Ectodermal cell (in vitro differentiated cells): ENCODE results near the gene LARP1B.
"Not testable (repeated sequence)": the region's sequence is repeated elsewhere in the genome, so short reads cannot be mapped to it uniquely, and the experiment has no call there.

ENCODE experiments used
- H3K27ac ChIP-seq: 2 replicates; pipeline ENCODE4 v1.7.0; 2013; ENCODE audit warnings: mild to moderate bottlenecking, low read depth, low read length; ENCODE audit not compliant: insufficient read depth, poor library complexity, severe bottlenecking
- H3K27me3 ChIP-seq: 2 replicates; pipeline ENCODE4 v1.7.0; 2013; ENCODE audit warnings: mild to moderate bottlenecking, low read length; ENCODE audit not compliant: insufficient read depth, control insufficient read depth, poor library complexity, severe bottlenecking
- H3K36me3 ChIP-seq: one replicate; pipeline ENCODE4 v1.7.0; 2013; ENCODE audit warnings: low read length; ENCODE audit not compliant: control insufficient read depth, insufficient read depth
- H3K4me1 ChIP-seq: one replicate; pipeline ENCODE4 v1.7.0; 2013; ENCODE audit warnings: low read length; ENCODE audit not compliant: control insufficient read depth, insufficient read depth
- H3K4me3 ChIP-seq: 2 replicates; pipeline ENCODE4 v1.7.0; 2013; ENCODE audit warnings: low read depth, low read length, control low read depth; ENCODE audit not compliant: insufficient read depth
- H3K9me3 ChIP-seq: 2 replicates; pipeline ENCODE4 v1.7.0; 2013; ENCODE audit warnings: mild to moderate bottlenecking, low read length, moderate library complexity; ENCODE audit not compliant: control insufficient read depth
- WGBS, 2 experiments: methylation state at CpG; one replicate each; pipeline ENCODE4 v1.1.7; 2013; ENCODE audit warnings: missing lambda C conversion rate in 2 of 2; 5-methylcytosine and 5-hydroxymethylcytosine counted together

Gene LARP1B

DNA sequence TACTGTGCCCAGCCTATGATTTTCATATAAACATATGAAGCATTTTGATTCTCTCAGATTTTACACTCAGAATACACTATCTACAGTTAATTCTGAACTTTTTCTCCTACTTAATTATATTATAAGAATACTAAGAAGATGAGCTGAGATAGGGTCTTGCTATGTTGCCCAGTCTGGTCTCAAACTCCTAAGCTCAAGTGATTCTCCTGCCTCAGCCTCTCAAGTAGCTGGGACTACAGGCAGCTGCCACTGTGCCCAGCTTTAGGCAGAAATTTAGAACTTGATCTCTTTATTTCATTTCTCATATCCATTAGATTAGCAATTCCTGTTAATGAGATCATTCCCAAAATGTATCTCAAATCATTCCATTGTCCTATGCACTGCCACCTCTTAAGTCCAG, 4.7 kb upstream of the LARP1B start:
- H3K36me3 ChIP-seq = no peaks in the 10 kb centered on the region
- H3K9me3 ChIP-seq = no peaks in the 10 kb centered on the region
- H3K27ac ChIP-seq = no peak overlapping the region
- no peak overlapping the region for H3K4me3 ChIP-seq
- no peaks in the 10 kb centered on the region for H3K27me3 ChIP-seq
- no peaks in the 10 kb centered on the region for H3K4me1 ChIP-seq

DNA sequence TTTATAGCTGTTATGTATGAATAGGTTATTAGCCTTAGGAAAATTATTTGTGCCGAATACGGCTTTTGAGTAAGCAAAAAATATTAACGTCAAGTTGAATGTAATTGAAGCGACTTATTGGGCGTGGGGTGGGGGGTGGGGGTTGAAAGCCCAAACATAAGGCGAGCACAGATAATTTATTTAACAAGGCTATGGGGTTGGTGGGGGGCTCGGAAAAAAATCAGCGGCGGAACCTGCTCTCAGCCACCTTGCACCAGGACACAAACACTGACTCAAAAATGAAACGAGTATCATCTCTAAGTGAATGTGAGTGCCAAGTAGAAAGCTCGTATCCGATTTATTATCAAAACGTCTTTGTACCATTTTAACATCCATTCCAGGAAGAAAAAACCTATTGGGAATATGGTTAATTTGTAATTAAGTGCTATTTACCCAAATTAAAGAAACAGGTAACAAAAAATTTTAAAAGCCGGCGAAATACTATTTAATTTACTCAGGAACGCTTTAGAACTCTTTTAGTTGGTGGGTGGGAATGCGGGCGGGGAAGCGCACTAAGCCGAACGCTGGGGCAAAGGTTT, 902 bp upstream of the LARP1B start:
- H3K4me3 ChIP-seq = peak overlapping the region; percentile 60
- no peaks in the 10 kb centered on the region for H3K4me1 ChIP-seq
- H3K27ac ChIP-seq = peak overlapping the region; percentile 76
- no peaks in the 10 kb centered on the region for H3K9me3 ChIP-seq
- H3K36me3 ChIP-seq = no peaks in the 10 kb centered on the region
- WGBS, 2 experiments = 50 to 52% methylated on average over 20 to 21 of the region's 21 CpGs
- H3K27me3 ChIP-seq = no peaks in the 10 kb centered on the region

GRCh38 chr4:128061566-128062536, 739 bp downstream of the LARP1B start:
- Histone ChIP-seq H3K9me3 (no peaks in the 10 kb centered on the region), H3K36me3 (no peaks in the 10 kb centered on the region), H3K27me3 (no peaks in the 10 kb centered on the region), H3K27ac (no peak overlapping the region), H3K4me3 (peak overlapping the region; percentile 60), H3K4me1 (no peaks in the 10 kb centered on the region)
- 0% methylated on average over 101 of the region's 101 CpGs for WGBS, 2 experiments

DNA sequence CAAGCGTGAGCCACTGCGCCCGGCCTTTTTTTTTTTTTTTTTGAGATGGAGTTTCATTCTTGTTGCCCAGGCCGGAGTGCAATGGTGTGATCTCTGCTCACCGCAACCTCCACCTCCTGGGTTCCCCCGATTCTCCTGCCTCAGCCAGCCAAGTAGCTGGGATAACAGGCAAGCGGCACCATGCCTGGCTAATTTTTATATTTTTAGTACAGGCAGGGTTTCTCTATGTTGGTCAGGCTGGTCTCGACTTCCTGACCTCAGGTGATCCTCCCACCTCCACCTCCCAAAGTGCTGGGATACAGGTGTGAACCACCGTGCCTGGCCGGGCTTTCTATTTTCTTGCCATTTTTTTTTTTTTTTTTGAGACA, 5.3 kb downstream of the LARP1B start:
- H3K36me3 ChIP-seq, H3K9me3 ChIP-seq, H3K27me3 ChIP-seq, H3K4me1 ChIP-seq, H3K4me3 ChIP-seq, H3K27ac ChIP-seq: not testable (repeated sequence)
- WGBS, 2 experiments = 92 to 95% methylated on average over 10 of the region's 10 CpGs

GRCh38 chr4:128068918-128069317, 7.8 kb downstream of the LARP1B start:
- H3K9me3 ChIP-seq = no peaks in the 10 kb centered on the region
- H3K4me1 ChIP-seq = no peaks in the 10 kb centered on the region
- no peaks in the 10 kb centered on the region for H3K36me3 ChIP-seq
- no peak overlapping the region for H3K4me3 ChIP-seq
- H3K27me3 ChIP-seq = no peaks in the 10 kb centered on the region
- 83 to 87% methylated on average over 3 of the region's 3 CpGs for WGBS, 2 experiments
- H3K27ac ChIP-seq = no peak overlapping the region

DNA sequence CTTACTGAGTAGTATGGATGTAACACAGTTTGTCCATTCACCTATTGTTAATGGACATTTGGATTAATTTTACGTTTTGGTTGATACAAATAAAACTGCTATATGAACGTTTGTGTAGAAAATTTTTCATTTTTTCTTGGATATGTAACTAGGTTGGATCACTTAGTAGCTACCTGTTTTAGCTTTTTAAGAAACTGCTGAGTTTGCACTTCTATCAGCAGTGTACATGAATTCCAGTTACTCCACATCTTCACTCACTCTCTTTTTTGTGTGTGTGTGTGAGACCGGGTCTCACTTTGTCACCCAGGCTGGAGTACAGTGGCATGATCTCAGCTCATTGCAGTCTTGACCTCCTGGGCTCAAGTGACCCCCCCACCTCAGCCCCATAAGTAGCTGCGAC, 15.4 kb downstream of the LARP1B start:
- no peaks in the 10 kb centered on the region for H3K27me3 ChIP-seq
- no peak overlapping the region for H3K27ac ChIP-seq
- no peaks in the 10 kb centered on the region for H3K9me3 ChIP-seq
- no peaks in the 10 kb centered on the region for H3K4me1 ChIP-seq
- 92 to 95% methylated on average over 4 of the region's 4 CpGs for WGBS, 2 experiments
- H3K36me3 ChIP-seq = no peaks in the 10 kb centered on the region
- H3K4me3 ChIP-seq = no peak overlapping the region

- WGBS, 2 experiments = 95 to 99% methylated on average over 5 to 6 of the region's 6 CpGs
- H3K27me3 ChIP-seq, H3K4me3 ChIP-seq, H3K27ac ChIP-seq, H3K36me3 ChIP-seq, H3K9me3 ChIP-seq, H3K4me1 ChIP-seq: not testable (repeated sequence)
Observed at GRCh38 chr4:128095293-128095692, 34.2 kb downstream of the LARP1B start.

DNA sequence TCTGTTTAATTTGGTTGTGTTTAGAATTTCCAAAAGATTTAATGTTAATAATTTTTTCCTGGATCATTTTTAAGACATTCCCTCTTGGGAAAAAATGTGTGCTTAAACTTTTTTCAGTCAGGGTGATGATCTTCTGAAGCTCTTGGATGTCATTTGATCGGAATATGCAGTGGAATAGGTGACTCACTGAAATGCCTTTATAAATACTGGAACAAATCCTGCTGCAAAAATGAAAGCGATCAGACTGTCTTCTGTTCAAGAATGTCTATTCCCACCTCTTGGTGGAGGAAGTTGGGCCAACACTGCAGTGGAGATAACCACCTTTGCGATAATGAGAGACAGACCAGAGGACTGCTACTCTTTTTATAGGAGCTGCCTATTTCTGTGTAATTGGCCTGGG, 46.7 kb downstream of the LARP1B start:
- WGBS, 2 experiments = 97 to 99% methylated on average over 3 of the region's 3 CpGs
- Histone ChIP-seq H3K4me3 (no peak overlapping the region), H3K27me3 (no peaks in the 10 kb centered on the region), H3K36me3 (no peaks in the 10 kb centered on the region), H3K9me3 (no peaks in the 10 kb centered on the region), H3K4me1 (no peaks in the 10 kb centered on the region), H3K27ac (no peak overlapping the region)

DNA sequence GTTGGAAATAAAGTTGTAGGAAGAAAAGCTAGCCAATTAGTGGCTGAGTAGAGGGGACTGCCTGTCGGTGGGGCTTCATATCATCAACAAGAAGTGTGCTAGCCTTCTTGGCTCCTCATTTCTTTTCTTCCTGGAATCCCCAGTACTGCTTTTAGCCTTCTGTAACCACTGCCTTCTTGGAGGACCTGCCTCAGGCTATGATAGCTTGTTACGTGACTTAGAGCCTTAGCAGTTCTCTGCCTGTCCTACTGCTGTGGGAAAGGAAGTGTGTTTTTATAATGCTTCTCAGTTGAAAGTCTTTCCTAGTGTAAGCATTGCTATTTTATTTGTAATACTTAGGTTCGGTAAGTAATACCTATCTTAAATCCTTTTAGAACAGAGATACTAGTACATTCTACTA, 61.9 kb downstream of the LARP1B start:
- no peaks in the 10 kb centered on the region for H3K27me3 ChIP-seq
- H3K4me3 ChIP-seq = no peak overlapping the region
- H3K27ac ChIP-seq = no peak overlapping the region
- WGBS, 2 experiments = 89 to 95% methylated on average over 2 to 3 of the region's 3 CpGs
- no peaks in the 10 kb centered on the region for H3K4me1 ChIP-seq
- no peaks in the 10 kb centered on the region for H3K36me3 ChIP-seq
- no peaks in the 10 kb centered on the region for H3K9me3 ChIP-seq

DNA sequence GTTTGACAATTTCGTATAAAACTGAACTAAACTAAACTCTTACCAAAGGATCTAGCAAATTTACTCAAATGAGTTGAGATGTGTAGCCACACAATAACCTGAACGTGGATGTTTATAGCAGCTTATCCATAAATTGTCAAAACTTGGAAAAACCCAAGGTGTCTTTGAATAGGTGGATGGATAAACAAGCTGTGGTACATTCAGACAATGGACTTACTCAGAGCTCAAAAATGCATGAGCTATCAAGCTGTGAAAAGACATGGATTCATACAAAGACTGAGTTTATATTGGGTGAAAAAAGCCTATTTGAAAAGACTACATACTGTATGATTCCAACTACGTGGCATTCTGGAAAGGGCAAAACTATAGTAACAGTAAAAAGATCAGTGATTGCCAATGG, 69.5 kb downstream of the LARP1B start:
- WGBS, 2 experiments = 90 to 95% methylated on average over 3 of the region's 3 CpGs
- no peaks in the 10 kb centered on the region for H3K27me3 ChIP-seq

More for the DNA sequence above, 69.5 kb downstream of the LARP1B start:
- no peaks in the 10 kb centered on the region for H3K36me3 ChIP-seq
- H3K4me1 ChIP-seq = no peaks in the 10 kb centered on the region
- no peak overlapping the region for H3K4me3 ChIP-seq
- no peak overlapping the region for H3K27ac ChIP-seq
- H3K9me3 ChIP-seq = no peaks in the 10 kb centered on the region
